ENCODE data around the gene AURKB. TPM values are rescaled to one million over a fixed set of nuclear protein-coding genes. Genes with fewer than 3 reads are reported as not detected.

The AURKB gene
- total RNA-seq, 1 experiment from 2014 or later: 141 TPM

- H3K4me2 ChIP-seq (ENCODE audit: low read length): peak overlapping the region; percentile 94
- intact Hi-C loops (cut with micrococcal nuclease): loop anchor here (5.0 kb wide), 1 partner anchor 52 kb away; no protein-coding TSS in a partner anchor
- ATAC-seq (no peak), DNase-seq (ENCODE audit: low read depth, low spot score) (no peak)
- peak overlapping the region; percentile 75 to 83 for H3K4me3 ChIP-seq (replicated peaks in 1 of 2; ENCODE audit: low read depth in 1 of 2, low read length in 2 of 2)
- no peaks in the 10 kb centered on the region for H3K36me3 ChIP-seq (ENCODE audit: control insufficient read depth in 1 of 2, insufficient read depth in 2 of 2, low read length in 2 of 2)
- peak; percentile 57; the same call in 1 of the 2 replicates for TF ChIP-seq EGR1 (IDR thresholded peaks at IDR 0.05; ENCODE audit: low read depth)
- no peak for TF ChIP-seq SIN3A (IDR thresholded peaks at IDR 0.05; ENCODE audit: low read depth)
- no peak for TF ChIP-seq YY1 (IDR thresholded peaks at IDR 0.05; ENCODE audit: extremely low read depth, insufficient replicate concordance, low read depth, low read length)
- peak overlapping the region; percentile 89 for H3K27ac ChIP-seq (ENCODE audit: low read depth, low read length)
- CTCF ChIA-PET: interaction anchor here (1.2 to 1.9 kb wide), 3 partner anchors 23 to 112 kb away, joined by 4 to 6 read pairs (median 4); no protein-coding TSS in a partner anchor
- no peak overlapping the region for H2AFZ ChIP-seq (ENCODE audit: low read depth, low read length, poor library complexity, severe bottlenecking)
- H3K4me1 ChIP-seq (ENCODE audit: control insufficient read depth in 1 of 2, insufficient read depth in 2 of 2, low read length in 2 of 2): peaks cover 32 to 67% of the 10 kb centered on the region in 2 experiments
- no peaks in the 10 kb centered on the region for H4K20me1 ChIP-seq (ENCODE audit: insufficient read depth)
- H3K9ac ChIP-seq (ENCODE audit: low read length): peak overlapping the region; percentile 87
- no peaks in the 10 kb centered on the region for H3K9me2 ChIP-seq (ENCODE audit: insufficient read depth)
- POLR2A ChIA-PET: interaction anchor here (1.4 to 6.9 kb wide), 7 partner anchors 8 to 59 kb away, joined by 4 to 63 read pairs (median 21); partner anchors contain the start of genes AURKB, CTC1 and PFAS
- H3K9me3 ChIP-seq (ENCODE audit: control insufficient read depth in 1 of 2, insufficient read depth in 1 of 2, low read depth in 1 of 2, low read length in 2 of 2): no peaks in the 10 kb centered on the region
- H3K79me2 ChIP-seq (ENCODE audit: insufficient read depth, low read length): peaks cover 14% of the 10 kb centered on the region; the same call in 1 of the 2 replicates
- RAD21 ChIA-PET (ENCODE audit: low non-redundant PET in 1 of 2, low total read pairs in 2 of 2, uncharacterized antibody in 2 of 2, unreplicated experiment in 2 of 2): interaction anchor here in 1 of 2 experiments (0.6 kb wide), 1 partner anchor 30 kb away, joined by 9 read pairs; no protein-coding TSS in a partner anchor
- no TSS peak for BruUV-seq (replicated peaks)
- no peaks in the 10 kb centered on the region for H3K27me3 ChIP-seq (ENCODE audit: insufficient read depth, low read length)
Measured at GRCh38 chr17:8189041-8189710, 21.2 kb downstream of the AURKB start.

GRCh38 chr17:8188263-8188839 lies 22.0 kb downstream of the AURKB start:
- peak overlapping the region; percentile 75 to 83 for H3K4me3 ChIP-seq (replicated peaks in 1 of 2; ENCODE audit: low read depth in 1 of 2, low read length in 2 of 2)
- no peak overlapping the region for H2AFZ ChIP-seq (ENCODE audit: low read depth, low read length, poor library complexity, severe bottlenecking)
- peak overlapping the region; percentile 89 for H3K27ac ChIP-seq (ENCODE audit: low read depth, low read length)
- CTCF ChIA-PET: interaction anchor here (1.0 to 1.2 kb wide), 2 partner anchors 24 to 109 kb away, joined by 3 to 4 read pairs; no protein-coding TSS in a partner anchor
- H3K9me2 ChIP-seq (ENCODE audit: insufficient read depth): no peaks in the 10 kb centered on the region
- H3K27me3 ChIP-seq (ENCODE audit: insufficient read depth, low read length): no peaks in the 10 kb centered on the region
- ATAC-seq (no peak), DNase-seq (ENCODE audit: low read depth, low spot score) (no peak)
- no peaks in the 10 kb centered on the region for H3K36me3 ChIP-seq (ENCODE audit: control insufficient read depth in 1 of 2, insufficient read depth in 2 of 2, low read length in 2 of 2)
- no peaks in the 10 kb centered on the region for H3K9me3 ChIP-seq (ENCODE audit: control insufficient read depth in 1 of 2, insufficient read depth in 1 of 2, low read depth in 1 of 2, low read length in 2 of 2)
- intact Hi-C loops (cut with micrococcal nuclease): loop anchor here (5.0 kb wide), 1 partner anchor 51 kb away; no protein-coding TSS in a partner anchor
- no peaks in the 10 kb centered on the region for H4K20me1 ChIP-seq (ENCODE audit: insufficient read depth)
- POLR2A ChIA-PET: interaction anchor here (1.4 to 6.9 kb wide), 5 partner anchors 8 to 60 kb away, joined by 4 to 63 read pairs (median 21); partner anchors contain the start of genes AURKB, CTC1 and PFAS
- RAD21 ChIA-PET (ENCODE audit: low non-redundant PET in 1 of 2, low total read pairs in 2 of 2, uncharacterized antibody in 2 of 2, unreplicated experiment in 2 of 2): interaction anchor here (1.0 to 1.1 kb wide), 2 partner anchors 35 to 107 kb away, joined by 3 read pairs; no protein-coding TSS in a partner anchor
- BruUV-seq (replicated peaks): no TSS peak
- H3K4me2 ChIP-seq (ENCODE audit: low read length): peak overlapping the region; percentile 94
- H3K9ac ChIP-seq (ENCODE audit: low read length): peak overlapping the region; percentile 87
- peaks cover 32 to 66% of the 10 kb centered on the region in 2 experiments for H3K4me1 ChIP-seq (ENCODE audit: control insufficient read depth in 1 of 2, insufficient read depth in 2 of 2, low read length in 2 of 2)
- peaks cover 14% of the 10 kb centered on the region; the same call in 1 of the 2 replicates for H3K79me2 ChIP-seq (ENCODE audit: insufficient read depth, low read length)
- TF ChIP-seq EGR1 (IDR thresholded peaks at IDR 0.05; ENCODE audit: low read depth) (no peak), FOSL1 (IDR thresholded peaks at IDR 0.05; ENCODE audit: low read depth) (no peak), REST (IDR thresholded peaks at IDR 0.05; ENCODE audit: low read depth) (no peak), ZBTB33 (IDR thresholded peaks at IDR 0.05; ENCODE audit: extremely low read depth, insufficient replicate concordance, low read length) (no peak), SIN3A (IDR thresholded peaks at IDR 0.05; ENCODE audit: low read depth) (no peak), JUND (IDR thresholded peaks at IDR 0.05) (no peak), CEBPB (IDR thresholded peaks at IDR 0.05; ENCODE audit: low read depth) (no peak), POLR2A (IDR thresholded peaks at IDR 0.05; ENCODE audit: borderline replicate concordance, extremely low read depth, insufficient read depth, insufficient read length) (no peak), ATF3 (IDR thresholded peaks at IDR 0.05) (no peak), SRF (IDR thresholded peaks at IDR 0.05; ENCODE audit: low read depth) (no peak), ZFX (IDR thresholded peaks at IDR 0.05) (no peak)
